Astrocyte of the hippocampus (primary cell): ENCODE data around the gene KRT81.
"Not testable (repeated sequence)": the region's sequence is repeated elsewhere in the genome, so short reads cannot be mapped to it uniquely, and the experiment has no call there.

ENCODE experiments used
- DNase-seq: peaks from one replicate; pipeline ENCODE4 v3.0.0; 2011; ENCODE audit warnings: low read depth, low spot score

Gene KRT81

DNA sequence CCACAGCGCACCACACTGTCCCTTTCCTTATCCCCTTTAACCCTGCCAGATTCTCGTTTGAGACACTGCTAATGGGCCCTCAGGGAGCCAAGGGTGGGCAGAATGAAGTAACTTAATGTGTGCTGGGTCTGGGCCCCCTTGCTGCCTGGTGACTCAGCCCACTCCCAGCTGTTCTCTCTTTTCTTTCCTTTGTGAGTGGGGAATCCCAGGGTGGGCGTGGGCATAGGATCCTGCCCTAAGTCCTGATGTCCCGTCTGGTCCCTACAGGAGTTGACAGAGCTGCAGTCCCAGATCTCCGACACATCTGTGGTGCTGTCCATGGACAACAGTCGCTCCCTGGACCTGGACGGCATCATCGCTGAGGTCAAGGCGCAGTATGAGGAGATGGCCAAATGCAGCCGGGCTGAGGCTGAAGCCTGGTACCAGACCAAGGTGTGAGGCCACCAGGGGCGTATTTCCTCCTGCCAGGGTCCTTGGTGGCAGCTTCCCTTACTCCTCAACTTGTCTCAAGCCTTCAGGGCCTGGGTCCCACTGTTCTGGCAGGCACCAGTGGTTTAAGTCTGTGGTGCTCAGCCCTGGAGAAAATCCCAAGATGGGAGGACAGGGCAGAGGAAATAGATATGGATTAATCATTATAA, 50.0 kb downstream of the KRT81 start:
- DNase-seq: no peak

DNA sequence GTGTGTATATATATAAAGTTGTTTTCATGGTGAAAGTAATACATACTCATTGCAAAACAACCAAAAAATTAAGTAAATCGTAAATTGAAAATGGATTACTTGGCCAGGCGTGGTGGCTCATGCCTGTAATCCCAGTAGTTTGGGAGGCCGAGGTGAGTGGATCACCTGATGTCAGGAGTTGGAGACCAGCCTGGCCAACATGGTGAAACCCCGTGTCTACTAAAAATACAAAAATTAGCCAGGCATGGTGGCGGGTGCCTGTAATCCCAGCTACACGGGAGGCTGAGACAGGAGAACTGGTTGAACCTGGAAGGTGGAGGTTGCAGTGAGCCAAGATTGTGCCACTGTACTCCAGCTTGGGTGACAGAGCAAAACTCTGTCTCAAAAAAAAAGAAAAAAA, 51.1 kb downstream of the KRT81 start:
- not testable (repeated sequence) for DNase-seq

DNA sequence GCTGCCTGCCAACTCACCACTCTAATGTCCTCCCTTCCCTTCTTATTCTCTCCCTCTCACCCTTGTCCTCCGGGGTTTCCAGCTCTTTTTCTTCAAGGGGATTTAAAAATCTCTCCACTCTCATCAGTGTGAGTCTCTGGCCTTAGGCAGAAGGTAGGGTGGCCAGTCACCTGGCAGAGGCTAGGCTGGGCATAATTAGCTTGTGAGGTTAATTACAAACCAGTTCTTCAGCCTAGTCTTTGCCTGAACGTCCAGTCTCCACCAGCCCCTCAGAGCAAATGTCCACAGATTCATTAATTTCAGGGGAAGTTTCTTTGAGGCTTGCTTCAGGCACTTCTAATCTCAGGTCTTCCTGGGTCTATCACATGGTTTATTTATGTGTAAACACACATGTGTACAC, 51.6 kb downstream of the KRT81 start:
- DNase-seq: no peak

- no peak for DNase-seq
Measured at GRCh38 chr12:52238916-52239646, 52.3 kb downstream of the KRT81 start.

DNA sequence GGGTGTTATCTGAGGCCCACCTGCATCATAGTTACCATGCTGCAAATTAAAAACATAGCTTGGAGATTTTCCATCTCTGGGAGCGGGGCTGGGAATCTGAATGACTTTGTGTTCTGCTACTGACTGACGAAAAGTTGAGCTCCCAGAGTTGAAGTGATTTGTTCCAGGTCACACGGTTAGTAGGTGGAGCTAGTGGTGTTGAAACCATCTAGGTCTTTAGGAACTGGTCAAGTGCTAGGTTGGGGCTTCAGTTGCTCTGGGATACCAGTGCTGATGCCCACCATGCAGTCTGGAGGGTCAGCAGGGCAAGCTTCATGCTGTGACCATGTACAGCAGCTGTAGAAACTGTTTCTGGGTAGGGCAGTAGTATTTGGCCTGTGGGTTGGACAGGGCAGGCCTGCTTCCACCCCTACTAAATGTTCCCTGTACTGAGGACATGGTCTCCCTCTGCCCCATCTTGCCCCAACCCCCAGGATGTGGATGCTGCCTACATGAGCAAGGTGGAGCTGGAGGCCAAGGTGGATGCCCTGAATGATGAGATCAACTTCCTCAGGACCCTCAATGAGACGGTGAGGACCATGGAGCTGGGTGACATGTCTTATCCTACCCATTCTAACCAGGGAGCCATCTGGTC, 53.0 kb downstream of the KRT81 start:
- no peak for DNase-seq

- DNase-seq: no peak
Measured at GRCh38 chr12:52236386-52237050, 54.8 kb downstream of the KRT81 start.
